Measurements from ENCODE around the gene HECA. TPM values are rescaled to one million over a fixed set of nuclear protein-coding genes. Genes with fewer than 3 reads are reported as not detected.

The HECA gene
- total RNA-seq, 2 donors from 2014 or later = 46.7 to 58.3 TPM

DNA sequence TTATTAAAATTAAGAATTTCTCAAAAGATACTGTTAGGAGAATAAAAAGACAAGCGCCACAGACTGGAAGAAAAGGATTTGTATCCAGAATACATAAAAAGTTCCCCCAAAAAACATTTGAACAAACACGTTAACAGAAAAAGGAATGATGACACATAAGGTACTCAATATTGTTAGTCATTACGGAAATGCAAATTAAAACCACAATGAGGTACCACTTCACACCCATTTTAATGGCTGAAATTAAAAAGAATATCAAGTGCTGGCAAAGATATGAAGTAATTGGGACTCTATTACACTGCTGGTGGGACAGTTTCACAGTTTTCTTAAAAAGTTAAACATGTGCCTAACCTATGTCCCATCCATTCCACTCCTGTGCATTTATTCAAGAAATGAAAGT lies 51.4 kb downstream of the HECA start:
- no peak for DNase-seq (ENCODE audit: low spot score)
- no peak overlapping the region for H3K4me3 ChIP-seq
- H3K36me3 ChIP-seq = no peaks in the 10 kb centered on the region
- TF ChIP-seq CTCF (IDR thresholded peaks at IDR 0.05) = no peak
- no peak overlapping the region for H3K27ac ChIP-seq
- ATAC-seq (ENCODE audit: insufficient number of reproducible peaks, low FRiP score, low read depth) = no peak
- H3K27me3 ChIP-seq (replicated peaks; ENCODE audit: insufficient read depth) = no peaks in the 10 kb centered on the region
- no peaks in the 10 kb centered on the region for H3K4me1 ChIP-seq (ENCODE audit: control insufficient read depth in 1 of 2, low read depth in 2 of 2)
- no peaks in the 10 kb centered on the region for H3K9me3 ChIP-seq

DNA sequence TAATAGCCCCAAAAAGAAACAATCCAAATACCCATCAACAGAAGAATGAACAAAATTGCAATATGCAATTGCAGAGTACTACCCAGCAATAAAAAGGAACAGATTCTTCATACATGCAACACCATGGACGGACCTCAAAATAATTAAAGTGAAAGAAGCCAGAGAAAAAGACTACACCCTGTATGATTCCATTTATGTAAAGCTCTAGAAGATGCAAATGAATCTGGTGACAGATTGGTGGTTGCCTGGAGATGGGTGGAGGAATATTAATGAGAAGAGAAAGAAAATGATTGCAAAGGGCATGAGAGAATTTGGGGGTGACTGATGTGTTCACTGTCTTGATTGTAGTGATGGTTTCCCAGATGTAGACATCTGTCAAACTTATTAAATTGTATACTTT lies 51.8 kb downstream of the HECA start:
- no peaks in the 10 kb centered on the region for H3K27me3 ChIP-seq (replicated peaks; ENCODE audit: insufficient read depth)
- H3K4me3 ChIP-seq = no peak overlapping the region
- TF ChIP-seq CTCF (IDR thresholded peaks at IDR 0.05) = no peak
- no peaks in the 10 kb centered on the region for H3K9me3 ChIP-seq
- ATAC-seq (ENCODE audit: insufficient number of reproducible peaks, low FRiP score, low read depth) = no peak
- no peak for DNase-seq (ENCODE audit: low spot score)
- no peak overlapping the region for H3K27ac ChIP-seq
- H3K4me1 ChIP-seq (ENCODE audit: control insufficient read depth in 1 of 2, low read depth in 2 of 2) = no peaks in the 10 kb centered on the region
- no peaks in the 10 kb centered on the region for H3K36me3 ChIP-seq

DNA sequence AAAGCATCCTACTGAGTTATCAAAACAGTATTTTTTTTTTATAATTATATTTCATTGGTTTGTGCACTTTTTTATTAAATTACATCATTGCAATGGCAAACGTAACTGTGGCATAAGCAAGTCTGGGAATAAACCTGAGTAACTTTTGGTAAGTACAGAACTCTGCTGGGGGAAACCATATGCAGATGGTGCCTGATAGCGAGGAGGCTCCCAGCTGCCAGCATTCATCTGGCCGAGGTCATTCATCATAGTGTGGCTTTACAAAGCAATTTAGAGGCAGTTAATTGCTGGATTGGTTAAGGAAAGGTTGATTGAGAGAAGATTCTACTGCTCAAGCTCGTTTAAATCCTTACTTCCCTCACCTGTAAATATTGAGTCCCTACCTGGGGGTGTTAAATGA lies 52.6 kb downstream of the HECA start:
- Histone ChIP-seq H3K9me3 (no peaks in the 10 kb centered on the region), H3K27me3 (replicated peaks; ENCODE audit: insufficient read depth) (no peaks in the 10 kb centered on the region), H3K36me3 (no peaks in the 10 kb centered on the region), H3K27ac (no peak overlapping the region), H3K4me3 (no peak overlapping the region), H3K4me1 (ENCODE audit: control insufficient read depth in 1 of 2, low read depth in 2 of 2) (no peaks in the 10 kb centered on the region)
- no peak for TF ChIP-seq CTCF (IDR thresholded peaks at IDR 0.05)
- no peak for ATAC-seq (ENCODE audit: insufficient number of reproducible peaks, low FRiP score, low read depth)
- no peak for DNase-seq (ENCODE audit: low spot score)

GRCh38 chr6:139189665-139190064 lies 54.8 kb downstream of the HECA start:
- Histone ChIP-seq H3K27ac (no peak overlapping the region), H3K27me3 (replicated peaks; ENCODE audit: insufficient read depth) (no peaks in the 10 kb centered on the region), H3K4me3 (no peak overlapping the region), H3K9me3 (no peaks in the 10 kb centered on the region), H3K4me1 (ENCODE audit: control insufficient read depth in 1 of 2, low read depth in 2 of 2) (no peaks in the 10 kb centered on the region), H3K36me3 (no peaks in the 10 kb centered on the region)
- TF ChIP-seq CTCF (IDR thresholded peaks at IDR 0.05) = no peak
- no peak for ATAC-seq (ENCODE audit: insufficient number of reproducible peaks, low FRiP score, low read depth)
- no peak for DNase-seq (ENCODE audit: low spot score)

DNA sequence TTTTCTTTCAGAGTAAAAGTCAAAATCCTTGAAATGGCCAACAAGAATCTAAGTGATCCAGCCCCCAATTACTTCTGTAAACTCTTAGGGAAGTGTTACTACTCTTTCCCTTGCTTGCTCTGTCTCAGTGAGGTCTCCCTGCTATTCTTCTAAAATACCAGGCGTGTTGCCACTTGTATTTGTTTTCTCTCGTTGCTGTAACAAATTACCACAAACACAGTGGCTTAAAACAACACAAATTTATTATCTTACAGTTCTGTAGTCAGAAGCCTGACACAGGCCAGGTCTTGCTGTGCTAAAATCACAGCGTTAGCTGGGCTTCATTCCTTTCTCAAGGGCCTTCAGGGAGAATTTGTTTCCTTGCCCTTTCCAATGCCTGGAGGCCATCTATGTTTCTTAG lies 59.9 kb downstream of the HECA start:
- Histone ChIP-seq H3K9me3 (no peaks in the 10 kb centered on the region), H3K4me1 (ENCODE audit: control insufficient read depth in 1 of 2, low read depth in 2 of 2) (no peaks in the 10 kb centered on the region), H3K27me3 (replicated peaks; ENCODE audit: insufficient read depth) (no peaks in the 10 kb centered on the region), H3K4me3 (no peak overlapping the region), H3K27ac (no peak overlapping the region), H3K36me3 (no peaks in the 10 kb centered on the region)
- DNase-seq (ENCODE audit: low spot score) (no peak), ATAC-seq (ENCODE audit: insufficient number of reproducible peaks, low FRiP score, low read depth) (no peak)
- TF ChIP-seq CTCF (IDR thresholded peaks at IDR 0.05) = no peak
